ENCODE measurements around the gene TNFRSF19. TPM values are rescaled to one million over a fixed set of nuclear protein-coding genes. Genes with fewer than 3 reads are reported as not detected.

Gene TNFRSF19
- total RNA-seq, 2 donors from 2014 or later: 0.82 to 0.90 TPM

DNA sequence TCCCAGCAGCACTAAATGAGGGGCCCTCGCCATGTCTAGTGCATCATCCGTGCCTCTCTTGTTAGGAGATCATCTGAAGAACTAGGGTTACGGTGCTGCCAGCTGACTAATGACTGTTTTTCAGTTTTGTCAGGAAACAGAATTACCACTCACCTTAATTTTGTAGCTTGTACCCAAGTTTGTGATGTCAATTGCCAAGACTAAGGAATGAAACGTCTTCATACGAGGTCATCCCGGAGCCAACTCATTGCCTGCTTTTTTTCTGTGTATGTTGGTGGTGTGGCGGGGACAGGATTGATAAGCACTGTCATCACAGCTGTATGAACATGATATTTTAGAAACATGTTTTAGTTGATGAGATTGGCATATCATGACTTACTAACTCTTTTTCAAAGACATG lies 100.6 kb downstream of the TNFRSF19 start:
- Histone ChIP-seq H3K36me3 (no peaks in the 10 kb centered on the region), H3K9me3 (no peaks in the 10 kb centered on the region), H3K27ac (no peak overlapping the region), H3K4me3 (no peak overlapping the region), H3K27me3 (no peaks in the 10 kb centered on the region), H3K4me1 (no peaks in the 10 kb centered on the region), H3K9ac (ENCODE audit: low read depth in 2 of 2, low read length in 2 of 2) (no peak overlapping the region)
- DNase-seq: no peak
- intact Hi-C loops (cut with DNase I): no loop called here
- TF ChIP-seq, protein P1, sequence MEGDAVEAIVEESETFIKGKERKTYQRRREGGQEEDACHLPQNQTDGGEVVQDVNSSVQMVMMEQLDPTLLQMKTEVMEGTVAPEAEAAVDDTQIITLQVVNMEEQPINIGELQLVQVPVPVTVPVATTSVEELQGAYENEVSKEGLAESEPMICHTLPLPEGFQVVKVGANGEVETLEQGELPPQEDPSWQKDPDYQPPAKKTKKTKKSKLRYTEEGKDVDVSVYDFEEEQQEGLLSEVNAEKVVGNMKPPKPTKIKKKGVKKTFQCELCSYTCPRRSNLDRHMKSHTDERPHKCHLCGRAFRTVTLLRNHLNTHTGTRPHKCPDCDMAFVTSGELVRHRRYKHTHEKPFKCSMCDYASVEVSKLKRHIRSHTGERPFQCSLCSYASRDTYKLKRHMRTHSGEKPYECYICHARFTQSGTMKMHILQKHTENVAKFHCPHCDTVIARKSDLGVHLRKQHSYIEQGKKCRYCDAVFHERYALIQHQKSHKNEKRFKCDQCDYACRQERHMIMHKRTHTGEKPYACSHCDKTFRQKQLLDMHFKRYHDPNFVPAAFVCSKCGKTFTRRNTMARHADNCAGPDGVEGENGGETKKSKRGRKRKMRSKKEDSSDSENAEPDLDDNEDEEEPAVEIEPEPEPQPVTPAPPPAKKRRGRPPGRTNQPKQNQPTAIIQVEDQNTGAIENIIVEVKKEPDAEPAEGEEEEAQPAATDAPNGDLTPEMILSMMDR (IDR thresholded peaks at IDR 0.05): no peak

DNA sequence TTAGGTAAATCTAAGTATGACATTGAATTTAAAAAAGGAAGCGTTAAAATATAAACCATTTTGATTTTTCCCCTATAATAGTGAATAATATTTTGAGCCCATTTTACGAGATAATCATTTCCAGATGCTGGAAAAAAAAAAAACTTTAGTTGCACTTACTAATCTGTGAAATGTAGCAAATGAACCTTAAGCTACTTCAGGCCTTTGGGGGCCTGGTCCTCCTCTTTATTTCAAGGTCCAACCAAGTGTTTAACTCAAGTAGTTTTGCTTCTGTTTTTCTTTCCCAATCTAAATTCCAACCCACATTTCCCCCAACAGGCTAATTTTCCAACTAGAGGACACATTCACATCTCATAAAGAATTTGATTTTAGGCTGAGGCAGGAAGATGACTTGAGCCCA lies 101.2 kb downstream of the TNFRSF19 start:
- Histone ChIP-seq H3K9me3 (no peaks in the 10 kb centered on the region), H3K36me3 (no peaks in the 10 kb centered on the region), H3K27ac (no peak overlapping the region), H3K4me1 (no peaks in the 10 kb centered on the region), H3K27me3 (no peaks in the 10 kb centered on the region), H3K4me3 (no peak overlapping the region), H3K9ac (ENCODE audit: low read depth in 2 of 2, low read length in 2 of 2) (no peak overlapping the region)
- TF ChIP-seq, protein P1 (IDR thresholded peaks at IDR 0.05): no peak
- intact Hi-C loops (cut with DNase I): no loop called here
- DNase-seq: no peak

DNA sequence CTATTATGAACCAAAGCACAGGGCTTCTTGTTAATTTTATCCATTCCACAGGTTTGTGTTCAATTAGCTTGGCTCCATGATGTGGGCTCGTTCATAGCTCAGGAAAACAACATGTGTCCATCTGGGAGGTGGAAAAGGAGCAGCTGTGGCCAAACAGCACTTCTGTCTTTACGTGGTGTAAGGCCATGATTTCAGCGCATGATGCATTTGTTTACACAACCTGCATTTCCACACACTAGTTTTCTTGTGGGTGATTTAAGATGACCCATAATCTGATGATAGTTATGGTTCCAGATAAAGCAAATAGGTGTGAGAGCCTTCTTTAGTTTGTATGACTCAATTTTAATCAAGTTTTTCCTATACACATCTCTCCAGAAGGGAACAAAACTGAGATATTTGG lies 101.7 kb downstream of the TNFRSF19 start:
- no peak overlapping the region for H3K27ac ChIP-seq
- TF ChIP-seq, protein P1 (IDR thresholded peaks at IDR 0.05): no peak
- no peaks in the 10 kb centered on the region for H3K4me1 ChIP-seq
- no peak overlapping the region for H3K9ac ChIP-seq (ENCODE audit: low read depth in 2 of 2, low read length in 2 of 2)
- no peaks in the 10 kb centered on the region for H3K36me3 ChIP-seq
- H3K4me3 ChIP-seq: no peak overlapping the region
- intact Hi-C loops (cut with DNase I): no loop called here
- no peaks in the 10 kb centered on the region for H3K9me3 ChIP-seq
- DNase-seq: no peak
- no peaks in the 10 kb centered on the region for H3K27me3 ChIP-seq

DNA sequence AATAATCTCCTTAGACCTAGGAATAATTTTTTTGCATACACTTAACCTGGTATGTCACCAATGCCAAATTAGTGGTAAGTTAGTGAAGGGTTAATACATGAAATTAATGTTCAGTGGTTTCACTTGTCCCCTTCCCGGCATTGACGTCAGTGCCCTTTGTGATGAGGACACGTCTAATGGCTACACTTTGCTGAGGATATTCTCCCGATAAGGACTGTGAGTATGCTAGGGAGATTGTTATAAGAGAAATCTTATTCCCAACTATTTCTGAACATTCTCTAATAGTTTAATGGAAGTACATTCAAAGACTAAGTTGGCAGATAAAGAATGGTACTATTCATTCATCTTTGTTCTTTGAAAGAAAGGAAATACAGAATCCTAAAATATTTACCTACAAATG lies 102.4 kb downstream of the TNFRSF19 start:
- TF ChIP-seq, protein P1 (IDR thresholded peaks at IDR 0.05): no peak
- no peak for DNase-seq
- H3K9ac ChIP-seq (ENCODE audit: low read depth in 2 of 2, low read length in 2 of 2): no peak overlapping the region
- no peaks in the 10 kb centered on the region for H3K27me3 ChIP-seq
- H3K4me3 ChIP-seq: no peak overlapping the region
- no peaks in the 10 kb centered on the region for H3K36me3 ChIP-seq
- no peaks in the 10 kb centered on the region for H3K4me1 ChIP-seq
- intact Hi-C loops (cut with DNase I): no loop called here
- no peak overlapping the region for H3K27ac ChIP-seq
- H3K9me3 ChIP-seq: no peaks in the 10 kb centered on the region

DNA sequence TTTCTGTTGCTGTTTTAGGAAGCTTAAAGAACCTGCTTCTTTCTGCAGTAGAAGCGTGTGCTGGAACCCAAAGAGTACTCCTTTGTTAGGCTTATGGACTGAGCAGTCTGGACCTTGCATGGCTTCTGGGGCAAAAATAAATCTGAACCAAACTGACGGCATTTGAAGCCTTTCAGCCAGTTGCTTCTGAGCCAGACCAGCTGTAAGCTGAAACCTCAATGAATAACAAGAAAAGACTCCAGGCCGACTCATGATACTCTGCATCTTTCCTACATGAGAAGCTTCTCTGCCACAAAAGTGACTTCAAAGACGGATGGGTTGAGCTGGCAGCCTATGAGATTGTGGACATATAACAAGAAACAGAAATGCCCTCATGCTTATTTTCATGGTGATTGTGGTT lies 103.1 kb downstream of the TNFRSF19 start:
- DNase-seq: no peak
- no peaks in the 10 kb centered on the region for H3K9me3 ChIP-seq
- H3K36me3 ChIP-seq: no peaks in the 10 kb centered on the region
- H3K27me3 ChIP-seq: no peaks in the 10 kb centered on the region
- no peak overlapping the region for H3K4me3 ChIP-seq
- intact Hi-C loops (cut with DNase I): no loop called here
- TF ChIP-seq, protein P1 (IDR thresholded peaks at IDR 0.05): no peak
- no peaks in the 10 kb centered on the region for H3K4me1 ChIP-seq
- no peak overlapping the region for H3K9ac ChIP-seq (ENCODE audit: low read depth in 2 of 2, low read length in 2 of 2)
- H3K27ac ChIP-seq: no peak overlapping the region

Data from colonic mucosa (tissue), 4 donors.